Right forelimb (tissue), 1 donor: ENCODE measurements around the gene BICD1.
A peak's percentile ranks its signal among the peaks of the same experiment; 100 is the strongest.
"Not testable (repeated sequence)": the region's sequence is repeated elsewhere in the genome, so short reads cannot be mapped to it uniquely, and the experiment has no call there.

Experiments used
- DNase-seq: peaks from one replicate; pipeline ENCODE4 v3.0.0-alpha.2; 2018

The BICD1 gene

DNA sequence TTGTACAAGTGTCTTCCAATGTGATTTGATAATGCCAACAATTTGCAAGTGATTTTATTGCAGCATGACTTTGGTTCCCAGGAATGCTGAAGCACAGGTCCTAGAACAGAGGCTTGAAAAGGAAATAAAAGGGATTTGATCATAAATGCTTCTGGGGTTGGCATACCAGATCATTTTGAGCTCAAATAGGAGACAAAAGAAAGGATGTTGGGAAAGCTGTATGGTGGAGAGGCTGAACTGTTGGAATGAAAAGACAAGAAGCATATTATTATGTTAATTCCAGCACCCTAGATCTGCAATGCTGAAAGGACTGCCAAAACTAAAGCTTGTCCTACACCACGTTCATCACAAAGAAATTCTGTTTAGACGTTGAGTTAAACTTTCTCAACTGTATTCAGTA, 143.1 kb downstream of the BICD1 start:
- DNase-seq = no peak

DNA sequence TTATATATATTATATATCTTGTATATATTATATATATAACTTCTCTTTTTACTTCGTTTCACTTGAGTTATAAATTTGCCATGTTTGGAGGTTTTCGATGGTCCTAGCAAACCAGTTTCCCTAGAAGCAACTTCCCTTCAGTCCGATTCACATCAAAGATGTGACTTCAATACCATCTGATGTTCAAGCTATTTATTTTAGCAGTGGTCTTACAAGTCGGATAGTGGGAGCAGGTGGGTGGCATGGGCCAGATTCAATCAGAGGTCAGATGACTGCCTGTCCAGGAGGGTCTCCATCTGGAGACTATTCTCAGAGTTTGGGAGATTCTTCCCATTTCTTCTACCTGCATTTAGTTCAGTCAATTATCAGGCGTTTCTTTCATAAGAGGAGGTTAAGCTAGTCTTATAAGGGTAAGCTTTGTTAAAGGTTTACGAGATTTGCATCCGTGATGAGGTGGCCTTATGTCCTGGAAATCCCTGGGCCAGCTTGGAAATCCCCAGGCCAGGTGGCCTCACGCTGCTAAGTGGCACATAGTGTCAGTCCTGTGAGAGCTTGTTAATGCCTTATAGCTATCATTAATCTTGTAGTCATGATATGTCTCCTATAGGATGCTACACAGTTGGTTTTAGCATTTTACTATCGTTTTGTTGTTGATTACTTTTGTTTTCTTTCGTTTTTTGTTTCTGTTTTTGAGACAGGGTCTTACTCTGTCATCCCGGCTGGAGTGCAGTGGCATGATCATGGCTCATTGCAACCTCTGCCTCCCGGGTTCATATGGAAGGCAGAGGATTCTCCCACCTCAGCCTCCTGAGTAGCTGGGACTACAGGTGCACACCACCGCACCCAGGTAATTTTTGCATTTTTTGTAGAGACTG, 145.8 kb downstream of the BICD1 start:
- no peak for DNase-seq

DNA sequence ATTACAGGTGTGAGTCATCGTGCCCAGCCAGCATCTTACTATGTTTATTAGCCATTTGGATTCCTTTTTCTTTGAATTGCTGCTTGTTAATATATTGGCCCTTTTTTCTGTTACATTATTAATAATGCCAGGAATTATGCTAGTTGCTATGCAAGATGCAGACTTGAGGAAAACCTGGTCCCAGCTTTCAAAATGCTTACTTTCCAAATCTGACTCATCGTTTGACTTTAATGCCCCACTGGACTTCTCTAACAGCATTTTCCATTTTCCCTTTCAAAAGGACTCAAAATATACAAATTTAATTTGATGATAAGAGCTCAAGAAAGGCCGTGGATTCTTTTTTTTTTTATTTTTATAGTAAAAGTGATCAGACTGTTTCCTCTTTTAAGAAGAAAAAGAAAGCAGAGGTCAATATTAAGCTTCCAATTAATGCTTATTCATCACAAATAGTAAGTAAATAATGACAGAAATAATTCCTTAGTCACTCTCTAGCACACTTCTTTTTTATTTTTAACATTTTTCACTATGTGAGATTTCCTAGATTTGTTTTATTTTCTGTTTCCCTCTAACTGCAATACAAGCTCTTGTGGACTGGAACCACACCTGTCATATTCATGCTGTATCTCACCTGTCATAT, 146.6 kb downstream of the BICD1 start:
- no peak for DNase-seq

DNA sequence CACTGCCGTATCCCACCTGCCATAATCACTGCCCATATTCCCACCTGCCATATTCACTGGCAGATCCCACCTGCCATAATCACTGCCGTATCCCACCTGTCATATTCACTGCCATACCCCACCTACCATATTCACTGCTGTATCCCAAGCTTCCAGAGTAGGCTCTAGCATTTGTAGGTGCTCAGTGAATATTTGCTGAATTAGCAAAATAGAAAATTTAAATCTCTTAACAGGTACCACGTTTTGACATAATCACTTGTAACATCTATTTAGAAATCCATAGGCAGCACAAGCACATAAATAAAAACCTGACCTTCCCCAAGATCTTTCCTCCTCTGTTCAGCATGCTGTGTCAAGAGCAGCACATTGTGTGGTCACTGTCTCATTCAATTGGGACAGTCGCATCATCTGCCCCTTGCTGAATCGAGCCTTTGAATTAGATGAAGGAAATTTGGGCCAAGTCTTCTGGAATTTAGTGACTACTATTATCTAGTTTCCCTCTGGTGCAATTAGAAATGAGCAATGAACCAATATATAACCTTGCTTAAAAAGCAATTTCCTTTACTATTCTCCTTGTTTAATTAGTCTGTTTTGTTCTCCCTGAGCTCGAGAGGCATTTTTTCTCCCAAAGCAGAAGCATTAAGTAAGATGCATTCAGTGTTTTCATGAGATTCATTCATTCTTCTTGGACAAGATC, 147.8 kb downstream of the BICD1 start:
- DNase-seq = no peak

DNA sequence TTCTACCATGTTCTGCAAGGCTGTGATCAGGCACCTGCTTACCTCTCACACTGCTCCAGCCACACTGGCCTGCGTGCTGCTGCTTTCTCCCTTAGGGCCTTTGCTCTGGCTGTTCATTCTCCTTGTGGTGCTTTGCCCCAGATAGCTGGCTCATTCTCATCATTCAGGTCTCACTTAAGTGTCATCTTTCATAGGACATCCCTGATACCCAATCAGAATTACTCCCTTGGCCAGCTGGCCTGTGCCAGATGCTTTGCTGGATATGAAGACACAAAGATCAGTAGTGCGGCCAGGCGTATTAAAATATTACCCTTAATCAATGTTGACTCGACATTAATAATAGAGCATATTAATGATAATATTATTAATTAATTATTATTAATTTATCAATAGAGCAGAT, 148.9 kb downstream of the BICD1 start:
- no peak for DNase-seq

GRCh38 chr12:32257695-32258496, 151.2 kb downstream of the BICD1 start:
- no peak for DNase-seq

DNA sequence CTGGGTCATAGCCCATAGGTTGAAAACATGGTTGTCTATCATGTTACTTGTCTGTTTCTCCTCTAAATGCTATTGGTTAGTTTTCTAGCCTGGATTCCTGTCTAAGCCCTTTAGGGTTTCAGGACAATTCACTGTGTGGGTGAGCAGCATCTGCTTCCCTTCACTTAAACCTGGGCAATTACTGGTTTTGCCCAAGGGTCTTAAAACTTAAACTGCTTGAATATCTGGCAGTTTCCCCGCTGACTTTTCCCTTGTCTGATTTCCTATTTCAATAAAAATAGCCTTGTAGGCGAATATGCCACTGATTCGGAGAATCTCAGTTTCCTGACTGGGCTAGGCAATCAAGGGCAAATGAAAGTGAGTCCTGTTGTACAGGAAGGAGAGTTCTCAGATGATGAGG, 154.0 kb downstream of the BICD1 start:
- no peak for DNase-seq

- DNase-seq = no peak
These were observed 155.0 kb downstream of the BICD1 start for GRCh38 chr12:32261638-32262037.

DNA sequence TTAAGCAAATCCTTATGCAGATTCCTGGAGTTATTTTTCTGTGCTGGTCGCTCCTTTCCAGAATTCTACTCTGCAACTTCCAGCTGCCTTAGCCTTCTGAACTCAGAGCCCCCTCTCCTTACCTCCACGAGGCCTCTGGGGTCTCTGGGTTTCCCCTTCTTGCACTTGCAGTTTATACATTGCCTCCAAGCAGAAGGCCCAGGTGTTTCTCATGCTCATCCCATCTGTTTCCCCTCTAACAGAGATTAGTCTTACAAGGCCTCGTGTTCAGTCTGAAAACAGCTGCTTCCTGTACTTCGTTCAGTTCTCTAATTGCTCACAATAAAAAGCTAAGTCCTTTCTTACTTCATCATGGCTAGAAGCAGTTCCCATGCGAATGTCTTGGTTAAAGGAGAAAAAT, 158.3 kb downstream of the BICD1 start:
- DNase-seq = peak; percentile 57

GRCh38 chr12:32265456-32265855, 158.8 kb downstream of the BICD1 start:
- no peak for DNase-seq

DNA sequence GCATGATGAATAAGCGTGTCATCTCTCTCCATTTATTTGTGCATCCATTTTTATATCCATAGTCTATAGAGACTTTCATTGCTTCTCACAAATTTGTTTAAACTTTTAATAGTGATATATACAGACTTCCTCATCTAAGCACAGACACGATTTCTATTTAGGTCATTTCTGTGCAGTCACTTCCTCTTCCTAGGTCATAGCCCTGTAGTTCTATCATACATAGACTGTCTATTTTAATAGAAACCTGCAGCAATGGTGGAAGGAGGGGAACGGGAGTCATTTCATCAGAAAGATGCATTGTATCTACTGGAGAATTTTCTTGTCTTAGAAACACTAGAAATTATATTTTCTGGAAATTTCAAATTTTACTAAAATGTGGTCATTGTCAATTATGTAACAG, 159.3 kb downstream of the BICD1 start:
- DNase-seq = no peak

- DNase-seq = no peak
These were observed 160.1 kb downstream of the BICD1 start for GRCh38 chr12:32266756-32267155.

- DNase-seq = no peak
These were observed 164.4 kb downstream of the BICD1 start for GRCh38 chr12:32270818-32271710.

GRCh38 chr12:32272465-32272864, 165.8 kb downstream of the BICD1 start:
- DNase-seq = no peak

DNA sequence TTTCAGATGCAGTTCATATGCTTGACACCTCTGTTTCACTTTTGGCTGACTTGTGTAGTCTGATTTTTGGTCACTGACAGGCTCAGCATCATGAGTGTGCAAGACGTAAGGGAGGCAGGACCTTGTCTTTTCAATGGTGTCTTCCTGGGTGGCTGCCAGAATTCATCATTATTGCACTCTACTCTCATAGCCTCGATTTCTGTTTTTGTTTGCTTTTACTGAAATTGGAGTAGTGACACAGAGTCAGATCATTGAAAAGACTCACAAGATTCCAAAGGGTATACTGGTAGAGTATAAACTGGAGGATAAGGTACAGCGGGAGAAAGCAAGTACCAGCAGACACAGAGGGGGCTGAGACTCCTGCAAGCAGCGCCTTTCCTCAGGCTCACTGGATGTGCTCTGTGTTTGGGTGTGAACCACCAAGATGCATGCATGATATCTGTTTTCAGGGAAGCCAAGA, 166.4 kb downstream of the BICD1 start:
- no peak for DNase-seq

- no peak for DNase-seq
These were observed 167.1 kb downstream of the BICD1 start for GRCh38 chr12:32273712-32274111.

GRCh38 chr12:32274665-32275064, 168.0 kb downstream of the BICD1 start:
- DNase-seq = no peak

DNA sequence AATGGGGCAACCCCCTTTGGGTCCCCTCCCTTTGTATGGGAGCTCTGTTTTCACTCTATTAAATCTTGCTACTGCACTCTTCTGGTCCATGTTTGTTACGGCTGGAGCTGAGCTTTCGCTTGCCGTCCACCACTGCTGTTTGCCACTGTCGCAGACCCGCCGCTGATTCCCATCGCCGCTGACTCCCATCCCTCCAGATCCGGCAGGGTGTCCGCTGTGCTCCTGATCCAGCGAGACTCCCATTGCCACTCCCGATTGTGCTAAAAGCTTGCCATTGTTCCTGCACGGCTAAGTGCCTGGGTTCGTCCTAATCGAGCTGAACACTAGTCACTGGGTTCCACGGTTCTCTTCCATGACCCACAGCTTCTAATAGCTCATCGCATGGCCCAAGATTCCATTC, 168.9 kb downstream of the BICD1 start:
- DNase-seq = not testable (repeated sequence)

DNA sequence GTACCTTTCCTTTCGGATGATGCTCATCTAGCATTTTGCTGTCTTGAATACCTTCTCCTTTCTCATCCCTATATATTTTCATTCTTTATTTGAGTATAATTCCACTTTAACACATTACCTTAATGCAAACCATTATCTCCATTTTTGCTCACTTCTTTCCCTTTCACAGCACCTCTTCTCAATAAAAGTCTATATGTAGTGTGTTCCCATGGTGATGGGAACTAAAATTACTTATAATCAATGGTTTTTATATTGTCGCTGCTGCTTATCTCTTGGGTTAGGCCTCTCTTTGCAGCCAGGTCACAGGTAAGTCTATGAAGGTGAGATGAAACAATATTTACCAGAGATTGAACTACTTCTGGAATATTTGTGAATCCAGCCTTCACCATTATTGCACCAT, 171.1 kb downstream of the BICD1 start:
- DNase-seq = no peak

DNA sequence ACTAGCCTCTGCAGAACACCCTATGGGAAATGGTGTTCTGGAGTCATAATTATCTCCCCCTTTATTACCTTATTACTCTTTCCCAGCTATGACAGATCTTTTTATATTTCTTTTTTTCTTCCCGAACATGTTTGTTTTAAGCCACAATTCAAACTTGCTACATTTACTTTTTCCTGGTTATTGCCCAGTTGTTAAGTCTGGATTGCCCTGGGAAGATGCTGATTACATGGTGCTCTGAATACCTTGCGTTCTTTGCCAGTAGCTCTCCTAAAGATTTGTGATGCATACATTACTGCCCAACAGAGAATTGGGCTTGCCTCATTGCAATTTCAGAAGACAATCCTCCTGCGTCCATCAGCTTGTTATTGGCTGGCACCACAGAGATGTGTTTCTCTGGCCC, 174.5 kb downstream of the BICD1 start:
- DNase-seq = no peak

- no peak for DNase-seq
These were observed 177.9 kb downstream of the BICD1 start for GRCh38 chr12:32284561-32284960.

DNA sequence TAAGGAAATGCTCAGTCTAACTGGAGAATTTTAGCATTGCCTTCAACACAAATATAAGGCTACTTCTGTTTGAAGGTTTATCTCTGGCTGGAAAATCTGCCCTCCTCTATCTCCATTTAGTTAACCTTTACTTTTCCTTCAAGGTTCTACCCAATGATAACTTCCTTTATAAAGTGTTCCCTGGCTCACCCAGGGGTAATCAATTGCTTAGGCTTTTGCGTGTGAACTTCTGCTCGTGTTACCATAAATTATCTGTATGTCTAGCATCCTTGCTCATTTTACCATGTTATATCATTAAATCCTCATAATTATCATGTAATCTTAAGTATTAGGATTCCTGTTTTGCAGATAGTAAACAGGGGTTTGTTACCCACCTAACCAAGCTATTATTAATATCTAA, 178.4 kb downstream of the BICD1 start:
- DNase-seq = no peak
